Vagina (tissue), 2 donors: Measurements from ENCODE around the gene SMCHD1.

Experiments used
- POLR2A ChIP-seq, 2 donors: fragments of 450-650 bp; IDR thresholded peaks; one replicate each; pipeline ENCODE4 v1.6.1; 2017; ENCODE audit warnings: antibody characterized with exemption in 2 of 2, mild to moderate bottlenecking in 2 of 2, moderate library complexity in 2 of 2
- TF ChIP-seq, protein P1 (sequence below), 3 experiments: fragments of 450-650 bp in 2 of 3; fragments of 200-600 bp in 1 of 3; sonication (generic) in 1 of 3; IDR thresholded peaks; one replicate each; pipeline ENCODE4 v1.5.1; 2017 to 2019; ENCODE audit warnings: antibody characterized with exemption in 3 of 3, mild to moderate bottlenecking in 2 of 3, moderate library complexity in 2 of 3

DNA sequence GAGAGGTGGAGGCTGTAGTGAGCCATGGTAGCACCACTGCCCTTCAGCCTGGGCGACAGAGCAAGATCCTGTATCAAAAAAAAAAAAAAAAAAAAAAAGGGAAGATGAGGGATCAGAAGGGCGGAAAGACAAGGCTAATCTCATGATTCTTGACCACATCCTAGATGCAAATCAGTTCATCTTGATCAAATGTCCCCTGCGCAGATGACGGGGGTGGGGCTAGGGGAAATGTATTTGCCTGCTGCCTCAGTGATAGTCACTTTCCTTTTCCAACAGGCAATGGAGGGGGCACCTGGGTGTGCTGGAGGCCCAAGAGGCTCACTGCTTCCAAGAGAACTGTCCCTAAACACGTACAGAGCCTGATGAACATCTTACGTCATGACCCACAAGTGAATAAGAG lies 187.6 kb downstream of the SMCHD1 start:
- TF ChIP-seq POLR2A (IDR thresholded peaks at IDR 0.05), result no peak
- TF ChIP-seq, protein P1, sequence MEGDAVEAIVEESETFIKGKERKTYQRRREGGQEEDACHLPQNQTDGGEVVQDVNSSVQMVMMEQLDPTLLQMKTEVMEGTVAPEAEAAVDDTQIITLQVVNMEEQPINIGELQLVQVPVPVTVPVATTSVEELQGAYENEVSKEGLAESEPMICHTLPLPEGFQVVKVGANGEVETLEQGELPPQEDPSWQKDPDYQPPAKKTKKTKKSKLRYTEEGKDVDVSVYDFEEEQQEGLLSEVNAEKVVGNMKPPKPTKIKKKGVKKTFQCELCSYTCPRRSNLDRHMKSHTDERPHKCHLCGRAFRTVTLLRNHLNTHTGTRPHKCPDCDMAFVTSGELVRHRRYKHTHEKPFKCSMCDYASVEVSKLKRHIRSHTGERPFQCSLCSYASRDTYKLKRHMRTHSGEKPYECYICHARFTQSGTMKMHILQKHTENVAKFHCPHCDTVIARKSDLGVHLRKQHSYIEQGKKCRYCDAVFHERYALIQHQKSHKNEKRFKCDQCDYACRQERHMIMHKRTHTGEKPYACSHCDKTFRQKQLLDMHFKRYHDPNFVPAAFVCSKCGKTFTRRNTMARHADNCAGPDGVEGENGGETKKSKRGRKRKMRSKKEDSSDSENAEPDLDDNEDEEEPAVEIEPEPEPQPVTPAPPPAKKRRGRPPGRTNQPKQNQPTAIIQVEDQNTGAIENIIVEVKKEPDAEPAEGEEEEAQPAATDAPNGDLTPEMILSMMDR (IDR thresholded peaks at IDR 0.05), result no peak
